LoVo (cell line): Measurements from ENCODE around the gene GHRH.

Experiments used
- DNase-seq: peaks from one replicate; pipeline ENCODE4 v3.0.0-alpha.2; 2016; ENCODE audit warnings: low spot score

Gene GHRH

DNA sequence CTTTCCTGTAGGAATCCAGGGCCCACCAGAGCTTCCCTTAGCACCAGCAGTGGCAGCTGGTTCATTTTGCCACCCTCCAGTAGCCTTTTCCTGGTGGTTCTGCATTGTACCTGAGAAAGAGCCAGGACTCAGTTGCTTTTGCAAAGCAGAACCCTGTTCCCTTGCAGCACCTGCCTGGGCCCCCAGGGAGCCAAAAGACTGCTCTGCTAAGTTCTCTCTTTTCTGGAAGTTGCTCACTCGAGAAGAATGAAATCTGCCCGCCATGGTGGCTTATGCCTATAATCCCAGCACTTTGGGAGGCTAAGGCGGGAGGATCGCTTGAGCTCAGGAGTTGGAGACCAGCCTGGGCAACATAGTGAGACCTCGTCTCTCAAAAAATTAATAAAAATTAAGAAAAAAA, 24.0 kb downstream of the GHRH start:
- no peak for DNase-seq

DNA sequence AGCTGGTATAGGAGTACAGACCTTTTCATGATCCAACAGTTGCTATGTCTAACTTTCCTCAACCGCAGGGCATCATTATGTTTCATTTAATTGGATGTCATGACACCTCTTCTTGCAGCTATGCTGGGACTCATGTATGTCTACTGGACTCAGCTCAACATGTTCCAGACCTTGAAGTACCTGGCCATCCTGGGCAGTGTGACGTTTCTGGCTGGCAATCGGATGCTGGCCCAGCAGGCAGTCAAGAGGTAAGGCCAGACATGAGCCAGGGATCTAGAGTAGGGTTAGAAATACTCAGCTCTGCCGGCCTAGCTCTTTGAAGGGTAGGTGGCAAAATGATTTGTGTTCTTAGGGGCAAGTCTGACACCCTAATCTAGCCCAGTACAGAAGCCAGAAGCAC, 25.2 kb downstream of the GHRH start:
- no peak for DNase-seq

DNA sequence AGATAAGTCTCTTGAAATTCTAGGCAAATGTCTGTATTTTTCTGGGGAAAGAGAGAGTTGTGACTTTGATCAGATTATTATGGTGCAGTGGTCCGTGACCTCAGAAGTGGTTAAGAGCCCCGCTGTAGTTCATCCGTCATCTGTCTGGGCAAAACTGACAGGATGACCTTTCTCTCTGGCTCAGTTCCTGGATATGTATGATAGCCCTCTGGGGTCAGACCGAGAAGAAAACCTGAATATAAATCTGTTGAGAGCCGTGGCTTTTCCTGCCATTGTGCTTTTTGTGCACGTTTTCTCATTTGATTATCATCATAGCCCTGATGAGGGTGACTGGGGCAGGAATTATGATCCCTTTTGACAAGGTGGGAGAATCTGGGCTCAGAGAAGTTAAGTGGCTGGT, 26.5 kb downstream of the GHRH start:
- DNase-seq = no peak

DNA sequence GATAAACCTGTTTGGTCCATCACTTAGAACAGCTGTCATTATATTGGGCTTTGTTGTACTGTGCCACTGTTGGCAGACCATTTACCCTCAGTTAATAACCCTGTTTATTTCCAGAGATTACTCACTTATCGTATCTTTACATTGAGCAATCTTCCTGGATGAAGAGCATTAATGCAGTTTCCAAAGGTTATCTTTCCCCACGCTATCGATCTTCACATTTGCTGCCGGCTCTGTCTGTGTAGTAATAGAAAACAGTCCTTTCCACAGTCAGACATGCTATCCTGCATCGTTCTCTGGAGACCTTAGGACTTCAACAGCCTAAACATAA, 27.4 kb downstream of the GHRH start:
- DNase-seq = no peak

DNA sequence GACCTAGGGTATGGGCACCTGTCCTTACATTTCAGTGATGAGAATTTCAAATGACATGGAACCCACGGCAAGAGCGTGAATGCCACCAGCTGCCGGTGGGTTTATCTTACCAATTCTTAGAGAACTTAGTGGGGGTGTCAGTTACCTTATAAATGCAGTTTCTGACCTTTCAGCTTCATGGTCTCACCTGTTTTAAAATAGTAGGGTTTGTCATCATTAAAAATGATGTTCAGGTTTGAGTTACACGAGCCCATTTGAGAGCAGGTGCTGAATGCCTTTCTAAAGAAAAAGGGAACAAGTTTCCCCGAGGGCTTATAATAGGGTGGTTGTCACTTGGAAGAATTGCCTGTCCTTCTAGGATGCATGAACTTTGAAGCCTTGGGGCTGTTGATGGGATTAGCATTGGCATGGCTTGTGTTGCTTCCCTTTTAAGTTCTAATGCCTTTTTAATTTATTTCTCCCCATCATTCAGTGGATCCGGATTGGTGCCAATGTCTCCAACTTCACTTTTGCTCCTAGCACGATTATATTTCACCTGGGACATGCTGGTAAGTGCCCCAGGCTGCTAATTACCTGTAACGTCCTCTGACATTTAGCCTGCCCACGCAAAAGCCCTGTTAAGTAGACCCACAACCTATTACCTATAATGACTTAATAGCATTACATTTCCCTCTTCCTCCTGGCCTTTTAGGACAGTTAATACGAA, 27.9 kb downstream of the GHRH start:
- DNase-seq = no peak

DNA sequence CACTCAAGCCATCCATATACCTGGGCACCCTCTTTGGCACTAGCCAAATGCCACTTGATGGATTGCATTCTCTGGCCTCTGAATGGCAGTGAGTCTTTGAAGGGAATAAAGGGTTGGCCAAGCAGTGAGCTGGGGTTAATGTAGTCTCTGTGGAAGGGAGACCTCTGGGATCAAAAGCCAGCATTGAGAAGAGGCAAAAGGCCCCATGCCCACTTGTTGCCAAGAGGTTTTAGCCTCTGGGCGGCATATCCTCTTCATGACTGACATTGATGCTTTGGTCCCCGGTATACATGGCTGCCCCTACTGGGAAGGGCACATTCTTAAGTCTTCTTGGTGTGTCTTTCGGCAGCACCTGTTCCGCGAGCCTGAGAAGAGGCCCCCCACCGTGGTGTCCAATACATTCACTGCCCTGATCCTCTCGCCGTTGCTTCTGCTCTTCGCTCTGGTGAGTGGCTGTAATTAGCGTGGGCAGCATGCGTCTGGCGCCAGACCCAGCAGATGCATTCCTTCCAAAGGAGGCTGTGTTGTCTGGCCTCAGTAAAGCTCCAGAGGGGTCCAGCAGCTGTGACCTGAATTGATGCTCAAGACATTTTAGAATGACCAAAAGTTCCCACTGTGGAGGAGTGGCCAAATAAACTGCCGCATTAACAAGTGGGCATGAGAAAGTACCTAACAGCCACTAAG, 29.5 kb downstream of the GHRH start:
- DNase-seq = no peak

DNA sequence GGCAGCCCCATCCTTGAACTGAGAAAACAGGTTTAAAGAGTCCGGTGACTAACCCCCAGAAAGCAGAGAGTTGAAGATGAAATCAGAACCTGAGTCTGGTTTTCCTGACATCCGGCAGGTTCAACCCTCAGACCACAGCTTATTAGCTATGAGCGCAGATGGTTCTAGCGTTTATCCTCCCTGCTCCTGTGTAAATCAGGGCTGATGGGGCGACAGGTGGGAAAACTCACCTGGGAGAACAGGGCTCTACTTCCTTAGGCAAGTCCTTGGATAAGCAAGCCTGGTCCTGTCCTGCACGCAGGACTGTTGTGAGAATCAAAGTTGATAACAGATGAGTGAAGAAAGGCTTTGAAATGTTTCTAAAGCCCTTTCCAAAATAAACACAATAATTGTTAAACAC, 31.4 kb downstream of the GHRH start:
- DNase-seq = no peak

DNA sequence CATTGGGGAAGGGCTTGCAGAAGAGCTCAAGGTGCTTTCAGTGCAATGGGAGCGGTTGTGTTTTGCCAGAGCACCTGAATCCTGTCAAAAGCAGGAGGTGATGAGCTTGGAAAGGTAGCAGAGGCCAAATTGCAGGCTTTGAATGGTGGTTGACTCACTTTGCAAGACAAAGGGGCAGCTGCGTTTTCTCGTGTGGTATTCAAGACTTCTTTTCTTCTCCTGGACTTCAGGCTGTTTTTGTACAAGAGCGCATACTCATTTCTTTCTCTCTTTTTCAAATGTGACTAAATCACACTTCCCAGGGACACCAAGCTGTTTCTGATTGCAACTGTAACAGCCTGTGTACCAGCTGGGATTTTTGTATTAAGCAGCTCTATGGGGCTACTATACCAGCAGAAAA, 32.3 kb downstream of the GHRH start:
- no peak for DNase-seq

DNA sequence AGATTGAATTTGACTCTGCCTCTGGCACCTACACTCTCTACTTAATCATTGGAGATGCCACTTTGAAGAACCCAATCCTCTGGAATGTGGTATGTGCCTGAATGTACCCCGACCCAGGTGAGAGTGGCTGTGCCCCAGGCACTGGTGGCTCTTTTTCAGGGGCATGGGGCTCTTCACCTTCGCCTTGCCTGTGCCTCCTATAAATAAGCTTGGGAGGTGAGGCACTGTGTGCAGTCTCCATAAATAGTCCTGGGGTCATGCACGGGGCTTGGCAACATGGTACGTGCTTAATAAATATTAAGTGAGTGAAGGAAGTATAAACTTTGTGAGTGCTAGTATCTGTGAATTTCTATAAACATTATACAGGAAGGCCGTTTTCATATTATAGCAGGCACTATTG, 33.0 kb downstream of the GHRH start:
- no peak for DNase-seq

DNA sequence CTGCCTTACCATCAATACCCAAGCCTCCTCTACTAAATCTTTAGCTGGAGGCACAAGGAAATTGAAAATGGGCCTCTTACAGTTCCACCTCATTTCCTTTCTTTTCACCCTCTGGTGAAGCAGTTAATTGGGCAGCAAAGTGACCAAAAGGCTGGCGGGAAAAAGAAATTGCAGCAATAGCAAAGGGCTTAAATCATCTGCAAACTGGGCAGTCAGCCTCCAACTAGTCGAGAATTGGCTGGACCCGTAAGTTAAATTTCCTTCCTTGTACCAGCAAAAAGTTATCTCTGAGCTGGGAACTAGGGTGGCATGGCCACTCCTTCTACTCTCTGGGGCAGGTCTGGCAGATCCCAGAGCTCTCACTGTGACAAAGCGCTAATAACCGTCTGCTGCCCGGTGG, 33.5 kb downstream of the GHRH start:
- DNase-seq = no peak

DNA sequence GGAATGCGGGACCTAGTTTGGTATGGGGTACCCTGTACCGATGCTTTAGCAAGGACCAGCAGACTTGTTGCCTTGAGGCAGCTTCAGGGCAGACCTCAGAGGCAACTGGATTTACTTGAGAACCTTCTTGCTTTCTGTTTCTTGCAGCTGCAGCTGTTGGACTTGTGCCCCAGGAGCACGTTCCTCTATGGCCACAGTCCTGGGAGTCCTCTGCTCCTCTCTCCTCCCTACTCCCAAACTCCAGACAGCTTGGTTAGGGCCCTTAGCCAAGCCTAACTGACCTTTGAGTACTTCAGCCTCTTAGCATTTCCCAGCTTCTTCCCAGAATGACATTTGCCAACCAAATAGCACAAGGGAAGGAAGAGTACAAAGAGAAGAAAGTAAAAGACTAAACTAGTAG, 34.7 kb downstream of the GHRH start:
- no peak for DNase-seq

DNA sequence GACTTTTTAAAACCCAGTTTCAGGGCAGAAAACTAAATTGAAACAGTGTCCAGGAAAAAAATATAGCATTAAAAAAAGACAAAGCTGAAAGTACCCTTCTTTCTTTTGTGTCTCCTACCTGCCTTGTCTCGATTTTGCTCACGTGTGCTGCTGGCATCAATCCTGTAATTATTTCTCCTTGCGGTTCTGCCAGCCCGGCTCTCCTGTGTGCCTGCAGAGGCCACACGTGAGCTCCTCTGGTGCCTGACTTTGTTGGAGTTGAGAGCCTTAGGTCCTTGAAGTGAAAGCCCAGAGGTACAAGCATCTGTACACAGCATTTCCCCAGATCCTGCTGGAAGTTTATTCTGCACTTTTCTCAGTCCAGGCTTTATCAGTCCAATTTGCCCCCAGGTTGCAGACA, 36.5 kb downstream of the GHRH start:
- DNase-seq = no peak

DNA sequence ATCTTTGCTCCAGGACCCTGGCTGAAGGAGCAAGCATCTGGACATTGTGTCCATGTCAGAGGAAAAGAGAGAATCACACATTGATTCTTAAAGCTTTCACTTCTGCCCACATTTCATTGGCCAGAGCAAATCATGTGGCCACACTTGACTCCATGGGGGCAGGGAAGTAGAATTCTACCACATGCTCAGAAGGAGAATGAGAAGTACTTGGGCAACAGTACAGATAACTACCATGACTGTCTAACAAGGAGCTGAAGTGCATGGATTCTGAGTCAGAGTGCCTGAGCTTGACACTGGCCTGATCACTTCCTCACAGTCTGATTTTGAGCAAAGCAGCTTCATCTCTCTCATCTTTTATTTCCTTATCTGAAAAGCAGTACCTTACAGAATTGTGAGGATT, 38.6 kb downstream of the GHRH start:
- no peak for DNase-seq

DNA sequence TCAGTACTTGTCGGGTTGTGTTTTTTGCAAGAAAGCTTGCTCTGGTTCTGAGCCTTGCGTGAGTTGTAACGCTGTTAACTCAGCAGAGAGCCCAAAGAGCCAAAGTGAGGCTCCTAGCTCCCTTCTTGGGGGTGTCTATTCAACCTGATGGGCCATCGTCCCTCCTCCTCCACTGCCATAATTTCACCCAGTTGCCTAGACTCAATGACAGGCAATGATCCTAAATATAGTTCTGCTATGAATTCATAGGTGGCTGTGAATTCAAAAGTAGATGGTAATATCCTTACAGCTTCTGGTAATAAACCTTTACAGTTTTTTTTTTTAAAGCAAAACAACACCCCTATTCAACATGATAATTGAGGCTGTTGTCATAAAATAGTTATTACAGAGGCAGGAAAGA, 39.5 kb downstream of the GHRH start:
- DNase-seq = no peak

DNA sequence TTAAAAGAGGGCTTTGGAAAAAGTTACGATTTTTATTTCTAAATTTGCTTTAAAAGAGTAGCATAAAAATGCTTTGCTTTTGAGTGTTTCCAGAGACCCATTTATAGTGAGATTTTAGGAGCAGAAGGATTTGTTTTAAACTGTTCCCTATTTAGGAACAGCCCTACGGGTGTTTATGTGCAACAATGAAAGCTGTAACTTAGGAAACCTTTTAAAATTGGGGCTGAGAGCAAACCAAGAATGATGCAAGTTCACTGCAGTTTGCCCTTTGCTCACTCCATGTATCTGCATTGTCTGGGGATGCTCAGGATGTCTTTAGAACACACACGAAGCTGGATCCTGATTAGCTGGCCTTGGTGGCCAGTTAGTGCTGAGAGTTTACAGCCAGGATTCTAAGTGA, 40.9 kb downstream of the GHRH start:
- DNase-seq = no peak

DNA sequence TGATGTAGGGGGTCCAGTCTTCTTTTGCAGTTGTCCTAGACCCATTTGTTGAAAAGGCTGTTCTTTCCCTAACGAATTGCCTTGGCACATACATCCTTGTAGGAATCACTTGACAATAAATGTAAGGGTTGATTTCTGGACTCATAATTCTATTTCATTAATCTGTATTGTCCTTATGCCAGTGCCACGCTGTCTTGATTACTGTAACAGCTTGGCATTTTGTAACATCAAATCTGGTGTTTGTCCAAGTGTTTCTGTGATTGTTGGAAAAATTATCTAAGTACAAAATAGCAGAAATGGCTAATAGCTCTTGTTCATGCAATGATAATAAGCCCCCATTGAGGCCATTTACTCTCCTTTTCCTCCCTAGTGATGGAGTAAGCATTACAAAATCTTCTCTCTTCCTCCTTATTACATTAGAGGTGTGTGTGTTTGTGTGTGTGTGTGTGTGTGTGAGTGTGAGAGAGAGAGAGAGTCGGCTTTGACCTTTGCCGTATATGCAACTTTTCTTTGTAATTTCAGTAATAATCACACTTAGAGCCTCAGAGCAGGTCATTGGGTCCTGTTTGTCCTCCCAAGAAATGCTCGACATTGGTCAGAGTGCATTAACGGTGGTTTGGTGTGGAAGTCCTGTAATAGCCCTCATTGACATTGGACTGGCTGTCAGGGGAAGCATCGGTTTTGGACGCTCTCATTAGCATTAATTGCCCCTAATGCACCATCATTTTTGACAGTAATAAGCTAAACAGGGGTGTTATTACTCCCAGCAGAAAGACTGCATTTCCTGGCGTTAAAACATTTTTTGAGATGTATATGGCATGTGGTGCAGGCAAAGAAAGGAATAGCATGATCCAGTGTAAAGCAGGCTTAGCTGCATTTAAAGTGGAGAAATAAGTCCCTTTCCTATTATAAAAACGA, 41.6 kb downstream of the GHRH start:
- DNase-seq = no peak

DNA sequence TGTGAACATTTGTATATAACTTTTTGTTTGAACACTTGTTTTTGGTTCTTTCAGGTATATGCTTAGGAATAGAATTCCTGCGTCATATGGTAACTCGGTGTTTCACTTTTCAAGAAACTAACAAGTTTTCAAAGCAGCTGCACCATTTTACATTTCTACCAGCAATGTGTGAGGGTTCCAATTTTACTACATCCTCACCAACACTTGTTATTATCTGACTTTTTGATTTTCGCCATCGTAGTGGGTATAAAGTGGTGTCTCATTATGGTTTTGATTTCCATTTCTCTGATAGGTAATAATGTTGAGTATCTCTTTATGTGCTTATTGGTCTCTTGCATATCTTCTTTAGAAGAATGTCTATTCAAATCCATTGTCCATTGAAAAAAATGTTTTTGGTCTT, 42.6 kb downstream of the GHRH start:
- no peak for DNase-seq

DNA sequence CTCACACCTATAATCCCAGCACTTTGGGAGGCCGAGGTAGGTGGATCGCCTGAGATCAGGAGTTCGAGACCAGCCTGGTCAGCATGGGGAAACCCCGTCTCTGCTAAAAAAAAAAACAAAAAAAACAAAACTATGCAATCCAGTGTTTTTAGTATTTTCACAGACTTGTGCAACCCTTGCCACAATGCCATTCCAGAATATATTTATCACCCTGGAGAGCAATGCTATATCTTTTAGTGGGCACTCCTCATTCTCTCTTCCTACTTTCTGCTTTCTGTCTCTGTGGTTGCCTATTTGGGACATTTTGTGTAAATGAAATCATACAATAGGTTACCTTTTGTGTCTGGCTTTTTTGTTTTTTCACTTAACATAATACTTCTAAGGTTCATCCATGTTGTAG, 43.2 kb downstream of the GHRH start:
- no peak for DNase-seq

DNA sequence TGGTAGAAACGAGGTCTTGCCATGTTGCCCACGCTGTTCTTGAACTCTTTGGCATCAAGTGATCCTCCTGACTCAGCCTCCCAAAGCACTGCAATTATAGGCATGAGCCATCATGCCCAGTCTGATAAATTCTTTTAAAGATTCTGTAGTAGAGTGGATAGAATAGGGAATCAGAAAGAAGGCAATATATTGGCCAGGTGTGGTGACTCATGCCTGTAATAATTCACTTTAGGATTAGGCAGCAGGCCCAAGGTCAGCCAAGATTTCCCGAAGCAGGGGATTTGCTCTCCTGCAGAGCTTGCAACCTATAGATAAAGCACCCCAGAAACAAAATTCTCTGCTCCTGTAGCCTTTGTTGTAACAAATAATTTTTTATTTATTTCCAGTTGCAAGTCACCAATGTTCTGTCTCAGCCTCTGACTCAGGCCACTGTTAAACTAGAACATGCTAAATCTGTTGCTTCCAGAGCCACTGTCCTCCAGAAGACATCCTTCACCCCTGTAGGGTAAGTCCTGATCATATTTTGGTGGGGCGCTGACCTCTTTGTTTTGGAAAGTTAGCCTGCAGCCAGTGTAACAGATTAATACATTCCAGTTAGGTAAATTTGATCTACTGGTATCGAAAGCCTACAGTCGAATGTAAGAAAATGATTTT, 51.8 kb downstream of the GHRH start:
- no peak for DNase-seq

DNA sequence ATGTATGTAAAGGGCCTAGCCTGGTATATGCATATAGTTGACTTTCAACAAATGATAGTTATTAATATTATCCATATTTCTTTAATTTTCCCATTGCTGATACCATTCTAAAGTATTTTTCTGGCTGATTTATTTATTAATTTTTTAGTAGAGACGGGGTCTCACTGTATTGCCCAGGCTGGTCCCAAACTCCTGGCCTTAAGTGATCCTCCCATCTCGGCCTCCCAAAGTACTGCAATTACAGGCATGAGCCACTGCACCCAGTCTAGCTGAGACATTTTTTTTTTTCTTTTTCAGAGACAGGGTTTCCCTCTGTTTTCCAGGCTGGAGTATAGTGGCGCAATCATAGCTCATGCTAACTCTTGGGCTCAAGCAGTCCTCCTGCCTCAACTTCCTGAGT, 52.4 kb downstream of the GHRH start:
- DNase-seq = no peak

DNA sequence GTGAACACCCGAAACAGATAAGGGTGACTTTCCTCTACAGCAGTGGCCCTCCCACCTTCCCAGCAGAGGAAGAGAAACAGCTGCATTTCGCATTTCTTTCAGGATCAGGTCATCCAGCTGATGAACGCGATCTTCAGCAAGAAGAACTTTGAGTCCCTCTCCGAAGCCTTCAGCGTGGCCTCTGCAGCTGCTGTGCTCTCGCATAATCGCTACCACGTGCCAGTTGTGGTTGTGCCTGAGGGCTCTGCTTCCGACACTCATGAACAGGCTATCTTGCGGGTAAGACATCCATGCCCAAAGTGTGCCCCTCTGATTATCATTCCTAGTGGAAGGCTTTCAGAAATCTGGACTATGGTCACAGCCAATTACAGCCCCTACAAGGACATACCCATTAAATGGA, 54.4 kb downstream of the GHRH start:
- no peak for DNase-seq

DNA sequence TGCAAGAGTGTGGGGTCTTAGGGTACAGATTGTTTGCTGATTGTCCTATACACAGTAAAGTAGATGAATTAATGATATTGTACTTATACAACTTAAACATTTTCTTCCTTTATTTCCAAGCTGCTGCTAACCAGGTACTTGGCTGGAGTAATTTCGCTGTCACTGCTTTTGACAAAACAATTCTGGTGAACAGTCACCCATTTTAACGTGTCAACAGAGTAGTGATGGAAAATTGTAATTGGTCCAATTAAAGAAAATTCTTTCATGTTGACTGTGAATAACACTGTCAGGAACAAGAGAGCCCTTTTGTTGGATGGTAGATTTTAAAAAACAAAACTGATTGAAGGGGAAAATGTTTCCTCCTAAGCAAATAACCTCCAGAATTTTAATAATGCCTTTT, 55.8 kb downstream of the GHRH start:
- no peak for DNase-seq

DNA sequence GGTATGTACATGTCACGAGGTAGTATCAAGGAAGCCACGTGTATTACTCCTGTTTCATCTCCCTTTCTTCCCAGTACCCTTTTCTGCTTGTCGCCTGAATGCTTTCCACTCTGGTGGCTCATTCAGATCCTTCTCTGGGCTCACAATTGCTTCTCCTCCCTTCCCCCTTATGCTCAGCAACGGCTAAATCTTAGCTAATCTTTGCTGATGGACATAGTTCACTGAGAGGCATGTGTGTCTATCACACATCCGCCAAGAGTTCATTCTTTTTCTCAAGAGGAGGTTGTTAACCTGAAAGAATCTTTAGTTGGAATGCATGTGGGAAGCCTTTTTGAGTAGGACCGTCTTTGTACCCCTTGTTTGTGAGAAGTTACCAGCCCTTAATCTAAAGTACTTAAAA, 56.5 kb downstream of the GHRH start:
- DNase-seq = no peak
